Measurements from ENCODE around the gene LCE6A. TPM values are rescaled to one million over a fixed set of nuclear protein-coding genes. Genes with fewer than 3 reads are reported as not detected.

LCE6A gene
- total RNA-seq, 1 donor from 2014 or later: not detected

DNA sequence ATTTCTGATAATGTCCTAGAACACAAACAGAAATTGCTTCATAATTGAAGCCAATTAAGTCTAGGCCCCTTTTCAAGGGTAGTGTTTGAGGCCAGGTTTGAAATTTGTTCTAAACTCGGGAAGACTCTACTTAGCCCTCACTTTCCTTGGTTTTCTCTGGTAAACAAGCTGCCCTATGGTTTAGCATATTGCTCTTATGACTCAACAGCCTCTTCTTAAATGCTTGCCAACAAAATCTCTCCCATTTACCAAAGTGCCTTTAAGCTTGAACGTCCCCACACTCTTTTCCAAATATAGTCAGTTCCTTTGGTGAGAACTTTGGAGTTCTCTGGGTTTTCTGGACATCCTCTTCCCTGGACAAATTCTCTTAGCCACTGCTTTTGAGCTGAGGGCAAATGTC lies 5.8 kb upstream of the LCE6A start:
- H3K4me3 Mint-ChIP-seq: no peak overlapping the region
- TF ChIP-seq, protein P1, sequence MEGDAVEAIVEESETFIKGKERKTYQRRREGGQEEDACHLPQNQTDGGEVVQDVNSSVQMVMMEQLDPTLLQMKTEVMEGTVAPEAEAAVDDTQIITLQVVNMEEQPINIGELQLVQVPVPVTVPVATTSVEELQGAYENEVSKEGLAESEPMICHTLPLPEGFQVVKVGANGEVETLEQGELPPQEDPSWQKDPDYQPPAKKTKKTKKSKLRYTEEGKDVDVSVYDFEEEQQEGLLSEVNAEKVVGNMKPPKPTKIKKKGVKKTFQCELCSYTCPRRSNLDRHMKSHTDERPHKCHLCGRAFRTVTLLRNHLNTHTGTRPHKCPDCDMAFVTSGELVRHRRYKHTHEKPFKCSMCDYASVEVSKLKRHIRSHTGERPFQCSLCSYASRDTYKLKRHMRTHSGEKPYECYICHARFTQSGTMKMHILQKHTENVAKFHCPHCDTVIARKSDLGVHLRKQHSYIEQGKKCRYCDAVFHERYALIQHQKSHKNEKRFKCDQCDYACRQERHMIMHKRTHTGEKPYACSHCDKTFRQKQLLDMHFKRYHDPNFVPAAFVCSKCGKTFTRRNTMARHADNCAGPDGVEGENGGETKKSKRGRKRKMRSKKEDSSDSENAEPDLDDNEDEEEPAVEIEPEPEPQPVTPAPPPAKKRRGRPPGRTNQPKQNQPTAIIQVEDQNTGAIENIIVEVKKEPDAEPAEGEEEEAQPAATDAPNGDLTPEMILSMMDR (IDR thresholded peaks at IDR 0.05; ENCODE audit: unreplicated experiment): no peak
- DNase-seq (ENCODE audit: low spot score in 2 of 2, unreplicated experiment in 2 of 2): no peak
- no peaks in the 10 kb centered on the region for H3K36me3 Mint-ChIP-seq
- no peak overlapping the region for H3K27ac Mint-ChIP-seq
- H3K4me1 Mint-ChIP-seq: no peaks in the 10 kb centered on the region
- no peaks in the 10 kb centered on the region for H3K27me3 Mint-ChIP-seq (ENCODE audit: low read depth)
- peaks cover 50% of the 10 kb centered on the region for H3K9me3 Mint-ChIP-seq

DNA sequence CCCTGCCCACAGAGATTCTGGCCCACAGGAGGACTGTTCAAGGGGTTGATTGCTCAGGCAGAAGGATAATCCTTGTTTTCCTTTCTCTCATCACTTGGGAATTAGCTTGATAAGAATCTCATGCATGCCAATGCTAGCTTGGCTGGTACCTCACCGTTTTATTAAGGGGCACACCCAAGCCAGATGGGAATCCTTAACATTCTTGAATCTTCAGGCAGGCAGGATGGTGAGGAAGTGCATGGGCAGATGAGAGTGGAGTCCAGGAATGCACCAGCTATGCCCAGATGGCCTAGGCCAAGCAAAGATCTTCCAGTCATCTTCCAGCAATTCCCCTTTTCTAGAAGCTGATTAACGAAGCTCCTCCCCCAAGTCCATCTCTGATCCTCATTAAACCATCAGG lies 13.0 kb downstream of the LCE6A start:
- Mint-ChIP-seq H3K36me3 (no peaks in the 10 kb centered on the region), H3K4me3 (no peak overlapping the region), H3K27ac (no peak overlapping the region), H3K27me3 (ENCODE audit: low read depth) (no peaks in the 10 kb centered on the region), H3K4me1 (no peaks in the 10 kb centered on the region), H3K9me3 (peaks cover 70% of the 10 kb centered on the region)
- no peak for DNase-seq (ENCODE audit: low spot score in 2 of 2, unreplicated experiment in 2 of 2)
- TF ChIP-seq, protein P1 (IDR thresholded peaks at IDR 0.05; ENCODE audit: unreplicated experiment): no peak

DNA sequence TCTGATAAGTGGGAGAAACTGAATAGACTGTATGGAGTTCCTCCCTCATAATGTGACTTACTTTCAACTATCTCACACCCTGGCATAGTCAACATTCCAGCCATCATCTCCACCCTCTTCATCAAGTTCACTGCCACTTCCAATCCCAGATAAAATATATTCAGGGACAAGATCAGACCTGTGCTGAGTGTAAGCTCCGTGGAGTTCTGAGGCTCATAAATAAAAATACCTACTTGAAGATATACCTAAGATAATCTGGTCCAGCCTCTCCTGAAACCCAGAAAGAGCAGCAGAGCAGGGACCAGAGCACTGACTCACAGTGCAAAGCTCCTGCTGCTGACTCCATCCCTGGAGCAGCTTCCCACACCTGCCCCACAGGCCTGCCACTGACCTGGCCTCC lies 15.4 kb downstream of the LCE6A start:
- H3K27ac Mint-ChIP-seq: no peak overlapping the region

DNA sequence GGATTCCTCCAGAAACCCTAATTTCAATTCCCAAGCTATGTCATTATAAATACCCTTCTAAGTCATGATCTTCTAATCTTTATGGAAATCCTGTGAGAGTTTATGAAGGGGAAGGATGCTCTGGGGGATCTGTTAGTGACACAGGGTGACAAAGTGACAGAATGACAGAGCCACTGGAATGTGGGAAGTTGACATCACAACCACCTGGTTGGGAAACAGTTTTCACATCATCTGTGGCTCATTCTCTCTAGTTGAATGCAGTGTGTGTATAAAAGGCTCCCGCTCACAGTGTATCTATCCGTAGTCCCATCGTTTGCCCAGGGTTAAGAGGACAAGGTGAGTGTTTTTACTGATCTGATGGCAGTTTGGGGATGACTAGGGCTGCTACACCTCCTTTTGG lies 17.0 kb downstream of the LCE6A start, which contains the start of gene LCE7A:
TSS of gene LCE7A (plus strand) at position 301 of the 400 bp plus-strand sequence. CDS start 702 bp downstream, outside the sequence.
- Mint-ChIP-seq H3K27me3 (ENCODE audit: low read depth) (no peaks in the 10 kb centered on the region), H3K4me3 (no peak within 1 kb of the TSS), H3K4me1 (no peaks in the 10 kb centered on the region), H3K36me3 (no peaks in the 10 kb centered on the region), H3K27ac (no peak within 1 kb of the TSS), H3K9me3 (peaks cover 60% of the 10 kb centered on the region)
- TF ChIP-seq, protein P1 (IDR thresholded peaks at IDR 0.05; ENCODE audit: unreplicated experiment): no peak
- DNase-seq (ENCODE audit: low spot score in 2 of 2, unreplicated experiment in 2 of 2): no peak

More for the DNA sequence above, 15.4 kb downstream of the LCE6A start:
- Mint-ChIP-seq H3K4me3 (no peak overlapping the region), H3K4me1 (no peaks in the 10 kb centered on the region), H3K9me3 (peaks cover 71% of the 10 kb centered on the region), H3K36me3 (no peaks in the 10 kb centered on the region), H3K27me3 (ENCODE audit: low read depth) (no peaks in the 10 kb centered on the region)
- DNase-seq (ENCODE audit: low spot score in 2 of 2, unreplicated experiment in 2 of 2): no peak
- TF ChIP-seq, protein P1 (IDR thresholded peaks at IDR 0.05; ENCODE audit: unreplicated experiment): no peak

DNA sequence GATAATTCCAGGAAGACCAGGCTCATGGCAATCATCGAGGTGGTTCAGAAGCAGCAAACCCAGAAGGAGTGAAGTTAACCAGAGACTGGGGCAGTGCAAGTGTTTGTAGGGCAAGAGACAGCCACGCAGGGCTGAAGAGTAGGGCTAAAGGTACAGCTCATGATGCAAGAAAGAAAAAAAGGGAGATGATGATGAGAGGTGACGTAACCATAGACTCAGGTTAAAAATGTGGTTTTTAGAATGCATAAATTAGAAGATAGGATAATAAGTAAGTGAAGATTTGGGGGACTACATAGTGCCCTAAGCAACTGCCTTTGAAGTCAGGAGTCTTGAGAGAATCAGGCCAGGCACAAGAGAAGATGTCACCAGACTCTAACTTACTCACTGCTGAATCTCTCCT lies 17.5 kb downstream of the LCE6A start:
- H3K4me3 Mint-ChIP-seq: no peak overlapping the region
- TF ChIP-seq, protein P1 (IDR thresholded peaks at IDR 0.05; ENCODE audit: unreplicated experiment): no peak
- peaks cover 56% of the 10 kb centered on the region for H3K9me3 Mint-ChIP-seq
- no peak overlapping the region for H3K27ac Mint-ChIP-seq
- H3K27me3 Mint-ChIP-seq (ENCODE audit: low read depth): no peaks in the 10 kb centered on the region
- H3K4me1 Mint-ChIP-seq: no peaks in the 10 kb centered on the region
- H3K36me3 Mint-ChIP-seq: no peaks in the 10 kb centered on the region
- DNase-seq (ENCODE audit: low spot score in 2 of 2, unreplicated experiment in 2 of 2): no peak

- no peaks in the 10 kb centered on the region for H3K36me3 Mint-ChIP-seq
Observed at GRCh38 chr1:152861374-152861773, 18.7 kb downstream of the LCE6A start.

More at GRCh38 chr1:152861374-152861773, 18.7 kb downstream of the LCE6A start:
- Mint-ChIP-seq H3K27ac (no peak overlapping the region), H3K9me3 (peaks cover 48% of the 10 kb centered on the region), H3K27me3 (ENCODE audit: low read depth) (no peaks in the 10 kb centered on the region), H3K4me3 (no peak overlapping the region), H3K4me1 (no peaks in the 10 kb centered on the region)
- TF ChIP-seq, protein P1 (IDR thresholded peaks at IDR 0.05; ENCODE audit: unreplicated experiment): no peak
- DNase-seq (ENCODE audit: low spot score in 2 of 2, unreplicated experiment in 2 of 2): no peak
